Activated naive CD4-positive, alpha-beta T cell treated with anti-CD3 and anti-CD28 coated beads, Interleukin-2, amount 10 ng/mL, durations not matched to agents 5 hours and 36 hours (primary cell): ENCODE results near the gene CHP2. TPM values are rescaled to one million over a fixed set of nuclear protein-coding genes. Genes with fewer than 3 reads are reported as not detected.

Experiments used
- total RNA-seq, 2 experiments: library from RNA; stranded (reverse); gene quantifications; one replicate each; pipeline ENCODE4 v1.2.3, GENCODE V29; 2021

CHP2 gene
- total RNA-seq = not detected

GRCh38 chr16:23754594-23755483, at the start of gene CHP2:
Gene CHP2, plus strand, starts transcription at chr16:23755026. Its CDS starts 24 bp downstream, at chr16:23755050.

GRCh38 chr16:23712976-23713375, 41.9 kb upstream of the CHP2 start, which contains the start of gene ERN2:
Gene ERN2, minus strand, starts transcription at chr16:23713222. Its CDS starts 35 bp downstream, at chr16:23713187.

Other genes starting within 250 kb of the CHP2 start
- gene GGA2, start 244.5 kb upstream of the CHP2 start, total RNA-seq = 100 to 1,000 TPM in 1 of 2 experiments, 10 to 100 TPM in 1; 96.9 to 103 TPM
- 10 to 100 TPM; 11.3 to 14.4 TPM for gene EARS2, start 197.7 kb upstream of the CHP2 start, total RNA-seq
- 10 to 100 TPM; 38.5 TPM for gene UBFD1, start 197.3 kb upstream of the CHP2 start, total RNA-seq
- gene NDUFAB1, start 158.7 kb upstream of the CHP2 start, total RNA-seq = 10 to 100 TPM; 67.4 to 70.4 TPM
- gene PALB2, start 113.7 kb upstream of the CHP2 start, total RNA-seq = 10 to 100 TPM; 18.3 to 18.7 TPM
- gene DCTN5, start 113.6 kb upstream of the CHP2 start, total RNA-seq = 10 to 100 TPM; 62.5 to 69.0 TPM
- gene PLK1, start 76.1 kb upstream of the CHP2 start, total RNA-seq = 10 to 100 TPM; 67.6 to 69.8 TPM
- not detected for gene ERN2, start 41.8 kb upstream of the CHP2 start, total RNA-seq
- 10 to 100 TPM; 78.3 to 84.9 TPM for gene PRKCB, start 81.0 kb downstream of the CHP2 start, total RNA-seq